Measurements from ENCODE around the gene ADIPOQ.

ADIPOQ gene

DNA sequence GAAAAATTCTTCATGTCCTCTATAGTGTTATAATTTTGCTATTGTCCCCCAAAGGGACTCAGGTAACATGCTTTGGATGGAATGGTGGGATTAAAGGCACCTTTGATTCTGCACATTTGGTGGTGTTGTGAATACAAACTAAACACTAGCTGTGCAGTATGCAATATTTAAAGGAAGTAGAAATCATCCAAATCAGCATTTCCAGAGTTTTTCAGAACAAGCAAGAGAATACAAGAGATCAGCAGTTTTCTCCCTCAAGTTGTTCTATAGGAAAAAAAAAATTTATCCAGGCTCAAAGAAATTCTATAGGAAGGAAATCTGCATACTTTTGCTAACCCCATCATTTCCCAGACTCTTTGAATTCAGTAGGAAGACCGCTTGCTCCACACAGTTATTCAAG, 10.2 kb upstream of the ADIPOQ start:
- no peaks in the 10 kb centered on the region for H3K9me3 ChIP-seq (ENCODE audit: control insufficient read depth, insufficient read depth, low read depth, low read length)
- no peak for TF ChIP-seq ZNF473 (tag by site-specific recombination; IDR thresholded peaks at IDR 0.05)
- no peak overlapping the region for H3K27ac ChIP-seq (ENCODE audit: extremely low read depth, low read depth, low read length)
- no peaks in the 10 kb centered on the region for H3K36me3 ChIP-seq (ENCODE audit: control insufficient read depth in 2 of 2, insufficient read depth in 1 of 2, low read length in 2 of 2)
- no peak overlapping the region for H3K4me3 ChIP-seq (ENCODE audit: low read depth, low read length)
- CTCF ChIA-PET, result interaction anchor here (2.2 kb wide), 1 partner anchor 17 kb away, joined by 7 read pairs; no protein-coding TSS in a partner anchor
- POLR2A ChIA-PET, result no interaction called here
- no peaks in the 10 kb centered on the region for H3K4me1 ChIP-seq (ENCODE audit: control insufficient read depth, insufficient read depth, low read length)

DNA sequence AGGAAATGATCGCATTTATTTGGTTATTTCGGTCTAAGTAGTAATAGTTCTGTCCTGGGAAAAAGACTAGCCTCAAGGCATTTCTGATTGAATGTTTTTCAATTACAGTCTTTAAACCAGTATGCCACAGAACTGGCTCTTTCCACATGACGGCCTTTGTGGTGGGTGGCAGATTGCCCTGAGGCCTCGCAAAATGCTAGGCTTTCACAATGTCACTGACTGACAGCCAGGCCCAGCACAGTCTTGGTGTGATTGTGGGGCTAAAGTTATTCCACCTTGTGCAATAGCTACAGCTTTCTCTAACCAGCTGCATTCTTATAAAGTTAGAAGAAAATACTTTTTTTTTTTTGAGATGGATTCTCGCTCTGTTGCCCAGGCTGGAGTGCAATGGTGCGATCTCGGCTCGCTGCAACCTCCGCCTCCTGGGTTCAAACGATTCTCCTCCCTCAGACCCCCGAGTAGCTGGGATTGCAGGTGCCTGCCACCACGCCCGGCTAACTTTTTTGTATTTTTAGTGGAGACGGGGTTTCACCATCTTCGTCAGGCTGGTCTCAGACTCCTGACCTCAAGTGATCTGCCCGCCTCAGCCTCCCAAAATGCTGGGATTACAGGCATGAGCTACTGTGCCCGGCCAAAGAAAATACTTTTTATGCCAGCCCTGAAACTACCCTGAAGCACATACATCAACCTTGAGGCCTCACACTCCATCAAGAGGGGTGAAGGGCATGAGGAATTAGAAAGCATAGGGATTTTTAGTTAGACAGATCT, 2.5 kb upstream of the ADIPOQ start:
- TF ChIP-seq, protein P1, sequence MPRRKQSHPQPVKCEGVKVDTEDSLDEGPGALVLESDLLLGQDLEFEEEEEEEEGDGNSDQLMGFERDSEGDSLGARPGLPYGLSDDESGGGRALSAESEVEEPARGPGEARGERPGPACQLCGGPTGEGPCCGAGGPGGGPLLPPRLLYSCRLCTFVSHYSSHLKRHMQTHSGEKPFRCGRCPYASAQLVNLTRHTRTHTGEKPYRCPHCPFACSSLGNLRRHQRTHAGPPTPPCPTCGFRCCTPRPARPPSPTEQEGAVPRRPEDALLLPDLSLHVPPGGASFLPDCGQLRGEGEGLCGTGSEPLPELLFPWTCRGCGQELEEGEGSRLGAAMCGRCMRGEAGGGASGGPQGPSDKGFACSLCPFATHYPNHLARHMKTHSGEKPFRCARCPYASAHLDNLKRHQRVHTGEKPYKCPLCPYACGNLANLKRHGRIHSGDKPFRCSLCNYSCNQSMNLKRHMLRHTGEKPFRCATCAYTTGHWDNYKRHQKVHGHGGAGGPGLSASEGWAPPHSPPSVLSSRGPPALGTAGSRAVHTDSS (tag by site-specific recombination; IDR thresholded peaks at IDR 0.05), result no peak
- TF ChIP-seq KLF1 (tag by site-specific recombination; IDR thresholded peaks at IDR 0.05), result no peak
- no peak for TF ChIP-seq ZNF138 (tag by site-specific recombination; IDR thresholded peaks at IDR 0.05; ENCODE audit: borderline replicate concordance)
- TF ChIP-seq, protein P2, sequence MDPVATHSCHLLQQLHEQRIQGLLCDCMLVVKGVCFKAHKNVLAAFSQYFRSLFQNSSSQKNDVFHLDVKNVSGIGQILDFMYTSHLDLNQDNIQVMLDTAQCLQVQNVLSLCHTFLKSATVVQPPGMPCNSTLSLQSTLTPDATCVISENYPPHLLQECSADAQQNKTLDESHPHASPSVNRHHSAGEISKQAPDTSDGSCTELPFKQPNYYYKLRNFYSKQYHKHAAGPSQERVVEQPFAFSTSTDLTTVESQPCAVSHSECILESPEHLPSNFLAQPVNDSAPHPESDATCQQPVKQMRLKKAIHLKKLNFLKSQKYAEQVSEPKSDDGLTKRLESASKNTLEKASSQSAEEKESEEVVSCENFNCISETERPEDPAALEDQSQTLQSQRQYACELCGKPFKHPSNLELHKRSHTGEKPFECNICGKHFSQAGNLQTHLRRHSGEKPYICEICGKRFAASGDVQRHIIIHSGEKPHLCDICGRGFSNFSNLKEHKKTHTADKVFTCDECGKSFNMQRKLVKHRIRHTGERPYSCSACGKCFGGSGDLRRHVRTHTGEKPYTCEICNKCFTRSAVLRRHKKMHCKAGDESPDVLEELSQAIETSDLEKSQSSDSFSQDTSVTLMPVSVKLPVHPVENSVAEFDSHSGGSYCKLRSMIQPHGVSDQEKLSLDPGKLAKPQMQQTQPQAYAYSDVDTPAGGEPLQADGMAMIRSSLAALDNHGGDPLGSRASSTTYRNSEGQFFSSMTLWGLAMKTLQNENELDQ (tag by site-specific recombination; IDR thresholded peaks at IDR 0.05; ENCODE audit: low read depth), result no peak
- TF ChIP-seq ZNF76 (tag by site-specific recombination; IDR thresholded peaks at IDR 0.05; ENCODE audit: borderline replicate concordance, low read depth), result no peak
- no peak for TF ChIP-seq GFI1B (tag by site-specific recombination; IDR thresholded peaks at IDR 0.05)
- TF ChIP-seq, protein P3, sequence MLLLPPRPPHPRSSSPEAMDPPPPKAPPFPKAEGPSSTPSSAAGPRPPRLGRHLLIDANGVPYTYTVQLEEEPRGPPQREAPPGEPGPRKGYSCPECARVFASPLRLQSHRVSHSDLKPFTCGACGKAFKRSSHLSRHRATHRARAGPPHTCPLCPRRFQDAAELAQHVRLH (tag by site-specific recombination; IDR thresholded peaks at IDR 0.05), result no peak
- no peak for TF ChIP-seq ZNF221 (tag by site-specific recombination; IDR thresholded peaks at IDR 0.05; ENCODE audit: borderline replicate concordance)
- no peak for TF ChIP-seq TRIM28 (IDR thresholded peaks at IDR 0.05; ENCODE audit: borderline replicate concordance, low read length)
- no peak for TF ChIP-seq SETDB1 (IDR thresholded peaks at IDR 0.05; ENCODE audit: insufficient read length, low read length)
- no peak for TF ChIP-seq ZBTB1 (tag by site-specific recombination; IDR thresholded peaks at IDR 0.05)
- TF ChIP-seq KLF7 (tag by site-specific recombination; IDR thresholded peaks at IDR 0.05; ENCODE audit: borderline replicate concordance), result no peak
- no peak for TF ChIP-seq ZFP41 (tag by site-specific recombination; IDR thresholded peaks at IDR 0.05; ENCODE audit: borderline replicate concordance)
- no peak for TF ChIP-seq ZNF202 (tag by site-specific recombination; IDR thresholded peaks at IDR 0.05; ENCODE audit: borderline replicate concordance)
- TF ChIP-seq, protein P4, sequence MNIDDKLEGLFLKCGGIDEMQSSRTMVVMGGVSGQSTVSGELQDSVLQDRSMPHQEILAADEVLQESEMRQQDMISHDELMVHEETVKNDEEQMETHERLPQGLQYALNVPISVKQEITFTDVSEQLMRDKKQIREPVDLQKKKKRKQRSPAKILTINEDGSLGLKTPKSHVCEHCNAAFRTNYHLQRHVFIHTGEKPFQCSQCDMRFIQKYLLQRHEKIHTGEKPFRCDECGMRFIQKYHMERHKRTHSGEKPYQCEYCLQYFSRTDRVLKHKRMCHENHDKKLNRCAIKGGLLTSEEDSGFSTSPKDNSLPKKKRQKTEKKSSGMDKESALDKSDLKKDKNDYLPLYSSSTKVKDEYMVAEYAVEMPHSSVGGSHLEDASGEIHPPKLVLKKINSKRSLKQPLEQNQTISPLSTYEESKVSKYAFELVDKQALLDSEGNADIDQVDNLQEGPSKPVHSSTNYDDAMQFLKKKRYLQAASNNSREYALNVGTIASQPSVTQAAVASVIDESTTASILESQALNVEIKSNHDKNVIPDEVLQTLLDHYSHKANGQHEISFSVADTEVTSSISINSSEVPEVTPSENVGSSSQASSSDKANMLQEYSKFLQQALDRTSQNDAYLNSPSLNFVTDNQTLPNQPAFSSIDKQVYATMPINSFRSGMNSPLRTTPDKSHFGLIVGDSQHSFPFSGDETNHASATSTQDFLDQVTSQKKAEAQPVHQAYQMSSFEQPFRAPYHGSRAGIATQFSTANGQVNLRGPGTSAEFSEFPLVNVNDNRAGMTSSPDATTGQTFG (tag by site-specific recombination; IDR thresholded peaks at IDR 0.05; ENCODE audit: borderline replicate concordance), result no peak
- TF ChIP-seq, protein P5, sequence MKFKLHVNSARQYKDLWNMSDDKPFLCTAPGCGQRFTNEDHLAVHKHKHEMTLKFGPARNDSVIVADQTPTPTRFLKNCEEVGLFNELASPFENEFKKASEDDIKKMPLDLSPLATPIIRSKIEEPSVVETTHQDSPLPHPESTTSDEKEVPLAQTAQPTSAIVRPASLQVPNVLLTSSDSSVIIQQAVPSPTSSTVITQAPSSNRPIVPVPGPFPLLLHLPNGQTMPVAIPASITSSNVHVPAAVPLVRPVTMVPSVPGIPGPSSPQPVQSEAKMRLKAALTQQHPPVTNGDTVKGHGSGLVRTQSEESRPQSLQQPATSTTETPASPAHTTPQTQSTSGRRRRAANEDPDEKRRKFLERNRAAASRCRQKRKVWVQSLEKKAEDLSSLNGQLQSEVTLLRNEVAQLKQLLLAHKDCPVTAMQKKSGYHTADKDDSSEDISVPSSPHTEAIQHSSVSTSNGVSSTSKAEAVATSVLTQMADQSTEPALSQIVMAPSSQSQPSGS (tag by site-specific recombination; IDR thresholded peaks at IDR 0.05; ENCODE audit: low read depth), result no peak
- TF ChIP-seq HOXA7 (CRISPR knock-in tag; IDR thresholded peaks at IDR 0.05; ENCODE audit: borderline replicate concordance), result no peak
- TF ChIP-seq, protein P6, sequence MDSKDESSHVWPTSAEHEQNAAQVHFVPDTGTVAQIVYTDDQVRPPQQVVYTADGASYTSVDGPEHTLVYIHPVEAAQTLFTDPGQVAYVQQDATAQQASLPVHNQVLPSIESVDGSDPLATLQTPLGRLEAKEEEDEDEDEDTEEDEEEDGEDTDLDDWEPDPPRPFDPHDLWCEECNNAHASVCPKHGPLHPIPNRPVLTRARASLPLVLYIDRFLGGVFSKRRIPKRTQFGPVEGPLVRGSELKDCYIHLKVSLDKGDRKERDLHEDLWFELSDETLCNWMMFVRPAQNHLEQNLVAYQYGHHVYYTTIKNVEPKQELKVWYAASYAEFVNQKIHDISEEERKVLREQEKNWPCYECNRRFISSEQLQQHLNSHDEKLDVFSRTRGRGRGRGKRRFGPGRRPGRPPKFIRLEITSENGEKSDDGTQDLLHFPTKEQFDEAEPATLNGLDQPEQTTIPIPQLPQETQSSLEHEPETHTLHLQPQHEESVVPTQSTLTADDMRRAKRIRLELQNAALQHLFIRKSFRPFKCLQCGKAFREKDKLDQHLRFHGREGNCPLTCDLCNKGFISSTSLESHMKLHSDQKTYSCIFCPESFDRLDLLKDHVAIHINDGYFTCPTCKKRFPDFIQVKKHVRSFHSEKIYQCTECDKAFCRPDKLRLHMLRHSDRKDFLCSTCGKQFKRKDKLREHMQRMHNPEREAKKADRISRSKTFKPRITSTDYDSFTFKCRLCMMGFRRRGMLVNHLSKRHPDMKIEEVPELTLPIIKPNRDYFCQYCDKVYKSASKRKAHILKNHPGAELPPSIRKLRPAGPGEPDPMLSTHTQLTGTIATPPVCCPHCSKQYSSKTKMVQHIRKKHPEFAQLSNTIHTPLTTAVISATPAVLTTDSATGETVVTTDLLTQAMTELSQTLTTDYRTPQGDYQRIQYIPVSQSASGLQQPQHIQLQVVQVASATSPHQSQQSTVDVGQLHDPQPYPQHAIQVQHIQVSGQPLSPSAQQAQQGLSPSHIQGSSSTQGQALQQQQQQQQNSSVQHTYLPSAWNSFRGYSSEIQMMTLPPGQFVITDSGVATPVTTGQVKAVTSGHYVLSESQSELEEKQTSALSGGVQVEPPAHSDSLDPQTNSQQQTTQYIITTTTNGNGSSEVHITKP (tag by site-specific recombination; IDR thresholded peaks at IDR 0.05), result no peak
- no peak for TF ChIP-seq ZNF621 (tag by site-specific recombination; IDR thresholded peaks at IDR 0.05)
- ChIA-PET POLR2A (no interaction called here), CTCF (no interaction called here)
- Histone ChIP-seq H3K36me3 (ENCODE audit: control insufficient read depth in 2 of 2, insufficient read depth in 1 of 2, low read length in 2 of 2) (no peaks in the 10 kb centered on the region), H3K27ac (ENCODE audit: extremely low read depth, low read depth, low read length) (no peak overlapping the region), H3K4me1 (ENCODE audit: control insufficient read depth, insufficient read depth, low read length) (no peaks in the 10 kb centered on the region), H3K9me3 (ENCODE audit: control insufficient read depth, insufficient read depth, low read depth, low read length) (no peaks in the 10 kb centered on the region), H3K4me3 (ENCODE audit: low read depth, low read length) (no peak overlapping the region)

Measured in HEK293 (cell line).